ENCODE data around the gene ARSJ. TPM values are rescaled to one million over a fixed set of nuclear protein-coding genes. Genes with fewer than 3 reads are reported as not detected.

ARSJ gene
- total RNA-seq, 1 experiment from 2014 or later, result 7.3 TPM

DNA sequence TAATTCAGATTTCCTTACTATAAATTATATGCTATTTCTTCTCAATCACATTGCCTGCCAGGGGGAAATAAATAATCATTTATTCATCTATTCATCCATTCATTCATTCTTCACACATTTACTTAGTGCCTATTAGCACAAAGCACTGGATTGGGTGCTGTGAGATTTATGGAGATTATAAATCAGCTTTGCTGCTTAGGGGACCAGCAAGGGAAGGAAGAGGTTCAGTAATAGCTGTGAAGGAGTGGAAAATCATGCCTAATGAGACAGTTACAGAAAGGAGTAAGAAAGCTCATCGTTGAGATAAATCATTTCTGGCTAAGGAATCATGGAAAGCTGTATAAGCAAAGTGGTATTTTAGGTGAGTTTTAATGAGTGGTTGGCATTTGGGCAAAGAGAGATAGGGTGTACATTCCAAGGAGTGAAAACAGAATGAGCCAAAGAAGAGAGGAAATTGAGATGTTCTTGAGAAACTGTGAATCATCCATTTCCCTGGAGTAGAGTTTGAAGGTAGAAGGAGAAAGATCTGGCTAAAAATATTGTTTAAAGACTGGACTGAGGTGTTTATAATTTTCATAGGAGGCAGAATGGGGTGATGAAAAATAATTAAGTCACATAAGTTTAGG lies 9.6 kb downstream of the ARSJ start:
- Mint-ChIP-seq H3K36me3 (ENCODE audit: insufficient read depth, unreplicated experiment) (peaks cover 7% of the 10 kb centered on the region), H3K4me3 (ENCODE audit: unreplicated experiment) (no peak overlapping the region), H3K27ac (ENCODE audit: unreplicated experiment) (no peak overlapping the region), H3K27me3 (ENCODE audit: insufficient read depth, unreplicated experiment) (no peaks in the 10 kb centered on the region), H3K9me3 (ENCODE audit: unreplicated experiment) (peaks cover 24% of the 10 kb centered on the region), H3K4me1 (ENCODE audit: low read depth, unreplicated experiment) (peaks cover 22% of the 10 kb centered on the region)
- Histone ChIP-seq H3K36me3 (ENCODE audit: control insufficient read depth, insufficient read depth, low read length) (no peaks in the 10 kb centered on the region), H3K27me3 (replicated peaks; ENCODE audit: control insufficient read depth, insufficient read depth, low read length) (no peaks in the 10 kb centered on the region), H3K4me3 (ENCODE audit: low read depth, low read length) (no peak overlapping the region), H3K4me1 (peaks cover 19% of the 10 kb centered on the region), H3K9me3 (no peaks in the 10 kb centered on the region)
- TF ChIP-seq, protein P1, sequence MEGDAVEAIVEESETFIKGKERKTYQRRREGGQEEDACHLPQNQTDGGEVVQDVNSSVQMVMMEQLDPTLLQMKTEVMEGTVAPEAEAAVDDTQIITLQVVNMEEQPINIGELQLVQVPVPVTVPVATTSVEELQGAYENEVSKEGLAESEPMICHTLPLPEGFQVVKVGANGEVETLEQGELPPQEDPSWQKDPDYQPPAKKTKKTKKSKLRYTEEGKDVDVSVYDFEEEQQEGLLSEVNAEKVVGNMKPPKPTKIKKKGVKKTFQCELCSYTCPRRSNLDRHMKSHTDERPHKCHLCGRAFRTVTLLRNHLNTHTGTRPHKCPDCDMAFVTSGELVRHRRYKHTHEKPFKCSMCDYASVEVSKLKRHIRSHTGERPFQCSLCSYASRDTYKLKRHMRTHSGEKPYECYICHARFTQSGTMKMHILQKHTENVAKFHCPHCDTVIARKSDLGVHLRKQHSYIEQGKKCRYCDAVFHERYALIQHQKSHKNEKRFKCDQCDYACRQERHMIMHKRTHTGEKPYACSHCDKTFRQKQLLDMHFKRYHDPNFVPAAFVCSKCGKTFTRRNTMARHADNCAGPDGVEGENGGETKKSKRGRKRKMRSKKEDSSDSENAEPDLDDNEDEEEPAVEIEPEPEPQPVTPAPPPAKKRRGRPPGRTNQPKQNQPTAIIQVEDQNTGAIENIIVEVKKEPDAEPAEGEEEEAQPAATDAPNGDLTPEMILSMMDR (IDR thresholded peaks at IDR 0.05; ENCODE audit: insufficient read depth in 1 of 2, low read depth in 1 of 2, low read length in 1 of 2, severe bottlenecking in 1 of 2, unreplicated experiment in 1 of 2), result no peak
- no TSS peak for BruUV-seq (replicated peaks)
- POLR2A ChIA-PET, result no interaction called here
- no peak for DNase-seq
- intact Hi-C loops (cut with micrococcal nuclease; ENCODE audit: unreplicated experiment), result no loop called here
- CTCF ChIA-PET, result no interaction called here

DNA sequence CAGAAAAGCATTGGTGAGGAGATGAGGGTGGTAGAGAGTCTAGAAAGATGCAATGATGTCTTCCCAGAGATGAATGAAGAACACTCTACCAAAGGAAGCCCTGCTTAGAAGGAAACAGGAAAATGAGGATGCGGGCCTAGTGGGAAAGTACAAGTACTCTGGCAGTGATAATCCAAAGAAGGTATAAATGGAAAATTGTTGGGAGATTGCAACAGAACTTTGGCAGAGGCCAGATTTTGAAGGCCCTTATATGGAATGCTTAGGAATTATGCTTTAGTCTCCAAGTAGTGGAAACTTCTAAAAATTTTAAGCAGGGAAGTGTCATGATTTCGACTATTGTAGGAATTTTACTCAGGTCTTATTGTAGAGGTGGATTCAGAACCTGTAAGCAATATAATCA lies 11.0 kb downstream of the ARSJ start:
- Histone ChIP-seq H3K36me3 (ENCODE audit: control insufficient read depth, insufficient read depth, low read length) (no peaks in the 10 kb centered on the region), H3K27me3 (replicated peaks; ENCODE audit: control insufficient read depth, insufficient read depth, low read length) (no peaks in the 10 kb centered on the region), H3K4me1 (peaks cover 19% of the 10 kb centered on the region), H3K9me3 (0 out of 2 replicates have a peak, but pooled peaks cover 4% of the 10 kb centered on the region), H3K4me3 (ENCODE audit: low read depth, low read length) (no peak overlapping the region)
- Mint-ChIP-seq H3K36me3 (ENCODE audit: insufficient read depth, unreplicated experiment) (peaks cover 6% of the 10 kb centered on the region), H3K9me3 (ENCODE audit: unreplicated experiment) (peaks cover 12% of the 10 kb centered on the region), H3K27ac (ENCODE audit: unreplicated experiment) (no peak overlapping the region), H3K4me1 (ENCODE audit: low read depth, unreplicated experiment) (peaks cover 22% of the 10 kb centered on the region), H3K27me3 (ENCODE audit: insufficient read depth, unreplicated experiment) (no peaks in the 10 kb centered on the region), H3K4me3 (ENCODE audit: unreplicated experiment) (no peak overlapping the region)
- intact Hi-C loops (cut with micrococcal nuclease; ENCODE audit: unreplicated experiment), result no loop called here
- CTCF ChIA-PET, result no interaction called here
- TF ChIP-seq, protein P1 (IDR thresholded peaks at IDR 0.05; ENCODE audit: insufficient read depth in 1 of 2, low read depth in 1 of 2, low read length in 1 of 2, severe bottlenecking in 1 of 2, unreplicated experiment in 1 of 2), result no peak
- DNase-seq, result no peak
- BruUV-seq (replicated peaks), result no TSS peak
- POLR2A ChIA-PET, result no interaction called here

GRCh38 chr4:113967687-113968086 lies 11.8 kb downstream of the ARSJ start:
- H3K27ac Mint-ChIP-seq (ENCODE audit: unreplicated experiment), result no peak overlapping the region
- CTCF ChIA-PET, result no interaction called here
- H3K36me3 Mint-ChIP-seq (ENCODE audit: insufficient read depth, unreplicated experiment), result peaks cover 13% of the 10 kb centered on the region
- TF ChIP-seq, protein P1 (IDR thresholded peaks at IDR 0.05; ENCODE audit: insufficient read depth in 1 of 2, low read depth in 1 of 2, low read length in 1 of 2, severe bottlenecking in 1 of 2, unreplicated experiment in 1 of 2), result no peak
- H3K4me1 Mint-ChIP-seq (ENCODE audit: low read depth, unreplicated experiment), result peaks cover 20% of the 10 kb centered on the region
- POLR2A ChIA-PET, result no interaction called here
- Histone ChIP-seq H3K9me3 (0 out of 2 replicates have a peak, but pooled peaks cover 4% of the 10 kb centered on the region), H3K4me3 (ENCODE audit: low read depth, low read length) (no peak overlapping the region), H3K27me3 (replicated peaks; ENCODE audit: control insufficient read depth, insufficient read depth, low read length) (no peaks in the 10 kb centered on the region), H3K4me1 (peaks cover 25% of the 10 kb centered on the region), H3K36me3 (ENCODE audit: control insufficient read depth, insufficient read depth, low read length) (no peaks in the 10 kb centered on the region)
- no peaks in the 10 kb centered on the region for H3K27me3 Mint-ChIP-seq (ENCODE audit: insufficient read depth, unreplicated experiment)
- intact Hi-C loops (cut with micrococcal nuclease; ENCODE audit: unreplicated experiment), result no loop called here
- no TSS peak for BruUV-seq (replicated peaks)
- no peak overlapping the region for H3K4me3 Mint-ChIP-seq (ENCODE audit: unreplicated experiment)
- H3K9me3 Mint-ChIP-seq (ENCODE audit: unreplicated experiment), result peaks cover 12% of the 10 kb centered on the region
- DNase-seq, result no peak
